ENCODE data around the gene MIPOL1.

GRCh38 chr14:37237094-37237493, 39.4 kb downstream of the MIPOL1 start:
- TF ChIP-seq, protein P1, sequence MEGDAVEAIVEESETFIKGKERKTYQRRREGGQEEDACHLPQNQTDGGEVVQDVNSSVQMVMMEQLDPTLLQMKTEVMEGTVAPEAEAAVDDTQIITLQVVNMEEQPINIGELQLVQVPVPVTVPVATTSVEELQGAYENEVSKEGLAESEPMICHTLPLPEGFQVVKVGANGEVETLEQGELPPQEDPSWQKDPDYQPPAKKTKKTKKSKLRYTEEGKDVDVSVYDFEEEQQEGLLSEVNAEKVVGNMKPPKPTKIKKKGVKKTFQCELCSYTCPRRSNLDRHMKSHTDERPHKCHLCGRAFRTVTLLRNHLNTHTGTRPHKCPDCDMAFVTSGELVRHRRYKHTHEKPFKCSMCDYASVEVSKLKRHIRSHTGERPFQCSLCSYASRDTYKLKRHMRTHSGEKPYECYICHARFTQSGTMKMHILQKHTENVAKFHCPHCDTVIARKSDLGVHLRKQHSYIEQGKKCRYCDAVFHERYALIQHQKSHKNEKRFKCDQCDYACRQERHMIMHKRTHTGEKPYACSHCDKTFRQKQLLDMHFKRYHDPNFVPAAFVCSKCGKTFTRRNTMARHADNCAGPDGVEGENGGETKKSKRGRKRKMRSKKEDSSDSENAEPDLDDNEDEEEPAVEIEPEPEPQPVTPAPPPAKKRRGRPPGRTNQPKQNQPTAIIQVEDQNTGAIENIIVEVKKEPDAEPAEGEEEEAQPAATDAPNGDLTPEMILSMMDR (IDR thresholded peaks at IDR 0.05 in 8 of 11, conservative IDR thresholded peaks at IDR 0.05 in 3 of 11): no peak
- no peak for TF ChIP-seq POLR2AphosphoS5 (IDR thresholded peaks at IDR 0.05)
- TF ChIP-seq POLR2A (IDR thresholded peaks at IDR 0.05): no peak
